VCaP (cell line): ENCODE measurements around the gene CEP55.

Experiments used
- H3K27ac ChIP-seq: fragments of 450-650 bp; 2 replicates; pipeline ENCODE4 v1.5.1; 2017
- TF ChIP-seq, protein P1 (sequence below): fragments of 450-650 bp; conservative IDR thresholded peaks from 2 replicates; pipeline ENCODE4 v1.5.1; 2017; ENCODE audit warnings: mild to moderate bottlenecking, moderate library complexity

CEP55 gene

DNA sequence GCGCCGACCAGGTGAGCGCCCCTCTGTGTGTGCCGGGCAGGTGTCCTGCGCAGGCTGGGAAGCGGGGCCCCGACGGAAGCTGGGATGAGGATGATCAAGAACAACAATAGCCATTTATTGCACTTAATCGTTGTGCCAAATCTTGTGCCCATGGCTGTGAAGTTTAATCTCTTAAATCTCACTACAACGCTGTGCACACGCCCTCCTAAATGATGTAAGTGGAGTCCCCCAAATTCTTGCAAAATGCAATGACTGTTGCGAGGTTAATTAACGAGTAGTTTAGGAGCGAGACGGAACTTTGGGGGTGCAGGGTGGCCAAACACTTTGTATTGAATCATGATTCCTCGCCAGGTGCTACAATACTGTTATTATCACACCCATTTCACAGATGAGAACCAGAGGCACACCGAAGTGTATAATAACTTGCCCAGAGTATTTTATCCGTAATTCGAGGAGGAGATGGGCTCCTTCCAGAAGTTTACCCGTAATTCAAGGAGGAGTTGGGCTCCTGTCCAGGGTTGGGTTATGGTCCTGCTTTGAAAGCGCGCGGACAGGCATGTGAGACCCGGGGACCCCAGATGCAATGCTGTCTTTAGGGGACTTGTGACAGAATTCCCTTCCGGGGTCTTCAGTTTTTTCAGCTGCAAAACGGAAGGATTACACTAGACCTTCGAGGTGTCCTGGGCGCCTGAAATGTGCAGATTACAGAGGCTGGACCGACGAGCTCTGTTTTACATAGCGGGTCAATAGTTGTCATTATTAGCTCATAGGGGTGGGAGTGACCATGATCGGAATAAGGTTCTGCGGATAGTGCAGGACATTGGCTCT, 71.1 kb downstream of the CEP55 start:
- no peak overlapping the region for H3K27ac ChIP-seq
- TF ChIP-seq, protein P1, sequence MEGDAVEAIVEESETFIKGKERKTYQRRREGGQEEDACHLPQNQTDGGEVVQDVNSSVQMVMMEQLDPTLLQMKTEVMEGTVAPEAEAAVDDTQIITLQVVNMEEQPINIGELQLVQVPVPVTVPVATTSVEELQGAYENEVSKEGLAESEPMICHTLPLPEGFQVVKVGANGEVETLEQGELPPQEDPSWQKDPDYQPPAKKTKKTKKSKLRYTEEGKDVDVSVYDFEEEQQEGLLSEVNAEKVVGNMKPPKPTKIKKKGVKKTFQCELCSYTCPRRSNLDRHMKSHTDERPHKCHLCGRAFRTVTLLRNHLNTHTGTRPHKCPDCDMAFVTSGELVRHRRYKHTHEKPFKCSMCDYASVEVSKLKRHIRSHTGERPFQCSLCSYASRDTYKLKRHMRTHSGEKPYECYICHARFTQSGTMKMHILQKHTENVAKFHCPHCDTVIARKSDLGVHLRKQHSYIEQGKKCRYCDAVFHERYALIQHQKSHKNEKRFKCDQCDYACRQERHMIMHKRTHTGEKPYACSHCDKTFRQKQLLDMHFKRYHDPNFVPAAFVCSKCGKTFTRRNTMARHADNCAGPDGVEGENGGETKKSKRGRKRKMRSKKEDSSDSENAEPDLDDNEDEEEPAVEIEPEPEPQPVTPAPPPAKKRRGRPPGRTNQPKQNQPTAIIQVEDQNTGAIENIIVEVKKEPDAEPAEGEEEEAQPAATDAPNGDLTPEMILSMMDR, result no peak

DNA sequence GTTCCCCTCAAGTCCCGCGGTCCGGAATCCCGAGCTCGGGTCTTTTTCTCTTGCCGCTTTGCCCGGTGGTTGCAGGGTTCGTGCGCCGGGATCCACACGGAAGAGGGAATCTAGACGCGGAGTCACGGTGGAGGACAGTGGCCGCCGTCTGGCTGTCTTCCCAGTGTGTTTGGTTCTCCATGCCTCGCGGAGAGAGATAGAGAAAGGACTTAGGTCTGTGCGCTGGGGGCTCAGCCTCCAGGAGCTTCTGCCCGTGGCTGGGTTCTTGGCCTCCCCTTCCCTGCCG, 71.6 kb downstream of the CEP55 start:
- H3K27ac ChIP-seq, result no peak overlapping the region
- TF ChIP-seq, protein P1, result no peak

DNA sequence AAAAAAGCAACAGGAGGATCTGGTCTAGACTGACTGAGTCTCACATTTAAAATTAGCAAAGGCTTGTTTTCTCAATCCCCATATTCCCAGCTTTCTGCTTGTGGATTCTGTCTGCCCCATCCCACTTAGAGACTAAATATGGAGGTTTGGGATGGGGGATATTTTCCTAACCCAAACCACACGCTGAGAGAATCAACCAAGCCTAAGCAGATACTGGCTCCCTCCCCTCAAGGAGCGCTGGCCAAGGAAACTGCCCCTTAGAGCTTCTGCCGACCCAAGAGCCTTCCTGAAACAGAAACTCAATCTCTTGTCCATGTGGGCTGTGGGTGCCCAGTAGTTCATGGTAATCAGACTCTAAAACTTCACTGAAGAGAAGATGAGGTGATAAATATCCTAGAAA, 74.0 kb downstream of the CEP55 start:
- peak overlapping the region; percentile 37; the same call in 1 of the 2 replicates for H3K27ac ChIP-seq
- TF ChIP-seq, protein P1, result no peak

DNA sequence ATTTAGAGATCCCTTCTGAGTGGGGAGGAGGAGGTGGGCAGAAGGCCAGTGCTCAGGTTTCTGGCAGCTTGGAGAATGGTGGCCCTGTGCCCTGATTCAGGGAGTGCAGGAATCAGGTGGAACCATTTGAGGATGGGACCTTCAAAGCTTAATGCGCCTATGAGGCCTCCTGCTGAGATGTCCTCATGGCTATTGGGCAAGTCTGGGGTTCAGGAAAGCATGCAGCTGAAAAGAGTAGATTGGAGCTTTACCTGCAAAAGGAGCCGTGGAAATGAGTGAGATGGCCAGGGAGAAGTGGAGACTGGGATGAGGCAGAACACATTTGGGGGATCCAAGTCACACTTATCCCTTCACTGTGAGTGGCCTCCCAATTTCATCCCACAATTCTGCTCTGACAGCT, 76.2 kb downstream of the CEP55 start:
- TF ChIP-seq, protein P1, result no peak
- peak overlapping the region; percentile 34; the same call in 1 of the 2 replicates for H3K27ac ChIP-seq

DNA sequence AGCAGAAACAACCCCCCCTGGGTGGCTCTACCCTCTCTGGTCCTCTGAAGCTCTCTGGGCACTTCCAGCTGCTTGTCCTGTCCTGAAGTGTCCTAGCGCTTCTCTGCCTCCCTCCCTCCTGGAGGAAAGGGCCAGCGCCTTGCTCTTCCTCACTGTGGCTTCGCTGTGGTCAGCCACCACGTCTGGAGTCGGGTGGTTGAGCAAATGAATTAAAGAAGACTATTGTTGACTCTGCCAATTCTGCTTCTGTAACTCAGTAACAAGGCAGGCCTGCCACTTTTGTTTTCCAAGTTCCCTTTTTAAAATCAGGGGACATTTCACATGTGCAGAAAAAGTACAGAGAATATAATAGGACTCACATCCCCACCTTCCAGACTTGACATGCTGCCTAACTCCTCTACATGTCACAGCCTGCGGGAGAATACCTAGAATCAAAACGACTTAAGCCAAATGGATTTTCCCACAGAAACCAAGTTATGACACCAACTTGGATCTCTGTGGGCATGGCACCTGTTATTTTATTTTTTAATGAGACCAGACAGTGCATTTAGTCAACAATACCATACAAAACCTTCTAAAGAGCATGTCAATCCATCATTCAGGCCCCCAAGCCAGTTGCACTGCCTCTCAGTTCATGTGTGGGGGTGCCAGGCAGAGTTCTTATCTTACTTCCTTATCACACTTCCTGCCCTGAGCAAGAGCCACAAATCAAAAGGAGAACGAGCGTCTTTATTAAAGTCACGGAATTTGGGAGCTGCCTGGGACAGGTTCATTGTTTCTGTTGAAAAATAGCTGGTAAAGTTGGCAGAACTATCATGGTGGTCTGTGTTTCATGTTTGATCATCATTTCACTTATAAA, 76.9 kb downstream of the CEP55 start:
- peak overlapping the region; percentile 34; the same call in 1 of the 2 replicates for H3K27ac ChIP-seq
- TF ChIP-seq, protein P1, result no peak

DNA sequence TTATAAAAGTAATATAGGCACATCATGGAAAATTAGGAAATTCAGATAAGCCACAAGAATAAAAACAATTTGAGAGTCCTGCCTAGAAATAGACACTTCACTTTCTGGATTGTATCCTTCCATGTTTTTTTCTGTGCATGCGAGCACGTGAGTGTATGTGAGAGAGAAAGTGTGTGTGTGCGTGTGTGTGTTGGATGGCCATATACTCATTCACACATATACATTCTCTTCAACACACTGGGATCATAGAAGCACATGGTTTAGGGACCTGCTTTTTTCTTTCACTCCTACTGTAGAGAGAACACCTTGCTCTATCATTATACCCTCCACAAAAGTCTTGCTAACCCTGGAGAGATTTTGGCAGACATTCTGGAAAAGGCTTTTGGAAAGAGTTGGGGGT, 77.5 kb downstream of the CEP55 start:
- no peak overlapping the region for H3K27ac ChIP-seq
- TF ChIP-seq, protein P1, result no peak

DNA sequence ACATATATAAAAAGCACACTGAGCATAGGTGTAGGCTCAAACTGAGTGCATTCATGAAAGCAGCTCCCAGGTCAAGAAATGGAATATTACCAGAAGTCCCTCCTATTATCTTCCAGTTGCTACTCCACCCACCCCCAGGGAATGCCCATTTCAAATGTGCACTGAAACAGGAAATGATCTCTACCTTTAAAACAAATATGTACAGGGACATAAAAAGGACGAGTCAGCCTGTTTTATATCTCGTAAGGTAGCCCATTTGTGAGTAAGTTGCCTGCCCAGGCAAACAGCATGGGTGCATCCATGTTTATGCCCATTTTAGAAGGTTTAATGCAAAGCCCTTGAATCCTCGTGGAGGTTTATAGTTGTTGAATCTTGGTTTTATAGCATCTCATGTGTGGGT, 80.5 kb downstream of the CEP55 start:
- TF ChIP-seq, protein P1, result no peak
- peak overlapping the region; percentile 89 for H3K27ac ChIP-seq
